H1 (cell line): ENCODE results near the gene RAI14. TPM values are rescaled to one million over a fixed set of nuclear protein-coding genes. Genes with fewer than 3 reads are reported as not detected.

Source experiments
- CTCF ChIA-PET: fragments of 300-600 bp; sonication (Branson Sonifier 250); formaldehyde crosslinking; loops from one replicate; lab custom pipeline; 2021; ENCODE audit not compliant: partially characterized antibody; lab: Charles Lee
- POLR2A ChIA-PET: fragments of 300-600 bp; sonication (Branson Sonifier 250); formaldehyde crosslinking; loops from one replicate; lab custom pipeline; 2021; ENCODE audit warnings: inconsistent platforms; ENCODE audit not compliant: partially characterized antibody; lab: Charles Lee
- DNase-seq, 2 experiments: peaks; one replicate each; pipeline versions ENCODE4 v3.0.0 to v3.0.0-alpha.2; 2010 to 2022; ENCODE audit warnings: low spot score in 2 of 2, low read depth in 1 of 2, mixed read lengths in 1 of 2
- FAIRE-seq: peaks from 2 replicates; lab custom pipeline; 2011; peaks lifted over from hg19 to GRCh38; lab: Jason Lieb, UNC
- H2AFZ ChIP-seq: 2 replicates; pipeline ENCODE4 v1.8.1; 2012; ENCODE audit warnings: low read length, inconsistent platforms
- H2AK5ac ChIP-seq: 2 replicates; pipeline ENCODE4 v1.6.1; 2013; ENCODE audit warnings: low read depth, low read length
- H2BK120ac ChIP-seq: replicated peaks from 2 replicates; pipeline ENCODE3; 2013; ENCODE audit warnings: low read depth, low read length, inconsistent platforms
- H2BK12ac ChIP-seq: 2 replicates; pipeline ENCODE4 v1.6.1; 2013; ENCODE audit warnings: low read depth, low read length
- H2BK15ac ChIP-seq: 2 replicates; pipeline ENCODE4 v1.6.1; 2013; ENCODE audit warnings: low read length
- H2BK20ac ChIP-seq: 2 replicates; pipeline ENCODE4 v1.6.1; 2013; ENCODE audit warnings: low read length
- H2BK5ac ChIP-seq: 2 replicates; pipeline ENCODE4 v1.6.1; 2013; ENCODE audit warnings: low read depth, low read length
- H3K14ac ChIP-seq: 2 replicates; pipeline ENCODE4 v1.6.1; 2013; ENCODE audit warnings: inconsistent platforms; ENCODE audit not compliant: insufficient read length
- H3K18ac ChIP-seq: 2 replicates; pipeline ENCODE4 v1.6.1; 2013; ENCODE audit warnings: low read length; ENCODE audit errors: extremely low read depth
- H3K23ac ChIP-seq: 2 replicates; pipeline ENCODE4 v1.6.1; 2013; ENCODE audit warnings: inconsistent platforms; ENCODE audit not compliant: insufficient read length
- H3K23me2 ChIP-seq: 2 replicates; pipeline ENCODE4 v1.6.1; 2013; ENCODE audit warnings: low read depth, low read length
- H3K27ac ChIP-seq: 2 replicates; pipeline ENCODE4 v1.6.1; 2011; ENCODE audit warnings: low read depth, low read length, inconsistent platforms
- H3K27me3 ChIP-seq, 4 experiments: replicated peaks in 1 of 4; 1 replicate in 1 of 4; 2 replicates in 3 of 4; pipeline versions ENCODE4 v1.6.1 to v1.8.1; 2011 to 2013; ENCODE audit warnings: low read length in 3 of 4, mild to moderate bottlenecking in 3 of 4, inconsistent platforms in 2 of 4, mixed read lengths in 2 of 4, moderate library complexity in 1 of 4; ENCODE audit not compliant: control insufficient read depth in 3 of 4, insufficient read depth in 3 of 4; ENCODE audit errors: extremely low read depth in 1 of 4
- H3K36me3 ChIP-seq, 4 experiments: 2 replicates each; pipeline versions ENCODE4 v1.6.1 to v1.8.1; 2011 to 2013; ENCODE audit warnings: mild to moderate bottlenecking in 4 of 4, low read length in 3 of 4, moderate library complexity in 2 of 4, control low read depth in 1 of 4, inconsistent platforms in 1 of 4; ENCODE audit not compliant: insufficient read depth in 4 of 4, control insufficient read depth in 2 of 4
- H3K4ac ChIP-seq: replicated peaks from 2 replicates; pipeline ENCODE3; 2013; ENCODE audit warnings: low read length, low read depth, mixed read lengths, inconsistent platforms; ENCODE audit not compliant: insufficient read length
- H3K4me1 ChIP-seq, 4 experiments: replicated peaks in 1 of 4; 1 replicate in 1 of 4; 2 replicates in 3 of 4; pipeline versions ENCODE4 v1.6.1 to v1.8.1; 2011 to 2013; ENCODE audit warnings: low read length in 3 of 4, inconsistent platforms in 2 of 4, mixed read lengths in 1 of 4; ENCODE audit not compliant: insufficient read depth in 4 of 4, control insufficient read depth in 3 of 4
- H3K4me2 ChIP-seq, 2 experiments: 2 replicates each; pipeline versions ENCODE4 v1.6.1 to v1.8.1; 2011 to 2013; ENCODE audit warnings: low read depth in 2 of 2, low read length in 2 of 2, control low read depth in 1 of 2, inconsistent platforms in 1 of 2, mild to moderate bottlenecking in 1 of 2; ENCODE audit not compliant: insufficient read depth in 1 of 2
- H3K4me3 ChIP-seq, 4 experiments: fragments of 200-600, 300-600 bp in 1 of 4; sonication (generic), shearing (Covaris generic), sonication (Bioruptor Twin) in 1 of 4; 2 replicates each; pipeline versions ENCODE4 v1.5.1 to v1.8.1; 2011 to 2016; ENCODE audit warnings: low read length in 4 of 4, low read depth in 3 of 4, control low read depth in 2 of 4, inconsistent platforms in 2 of 4, mild to moderate bottlenecking in 2 of 4, mixed read lengths in 1 of 4, moderate library complexity in 1 of 4; ENCODE audit not compliant: insufficient read depth in 2 of 4; ENCODE audit errors: extremely low read depth in 1 of 4
- H3K56ac ChIP-seq: replicated peaks from 2 replicates; pipeline ENCODE3; 2013; ENCODE audit warnings: low read depth, mild to moderate bottlenecking, mixed read lengths, low read length, inconsistent platforms; ENCODE audit not compliant: insufficient read length
- H3K79me1 ChIP-seq: 2 replicates; pipeline ENCODE4 v1.6.1; 2013; ENCODE audit warnings: low read depth, low read length, control low read depth
- H3K79me2 ChIP-seq, 2 experiments: 2 replicates each; pipeline versions ENCODE4 v1.6.1 to v1.8.1; 2012 to 2013; ENCODE audit warnings: low read length in 2 of 2, mild to moderate bottlenecking in 2 of 2, inconsistent platforms in 1 of 2; ENCODE audit not compliant: insufficient read depth in 2 of 2, control insufficient read depth in 1 of 2
- H3K9ac ChIP-seq, 4 experiments: replicated peaks in 1 of 4; 1 replicate in 1 of 4; 2 replicates in 3 of 4; pipeline versions ENCODE4 v1.6.1 to v1.8.1; 2011 to 2013; ENCODE audit warnings: low read depth in 3 of 4, low read length in 3 of 4, control low read depth in 2 of 4, mild to moderate bottlenecking in 2 of 4, moderate library complexity in 2 of 4, inconsistent platforms in 1 of 4; ENCODE audit errors: extremely low read depth in 1 of 4
- H3K9me3 ChIP-seq, 2 experiments: 2 replicates each; pipeline versions ENCODE4 v1.6.1 to v1.8.1; 2012 to 2013; ENCODE audit warnings: mild to moderate bottlenecking in 2 of 2, moderate library complexity in 2 of 2, control low read depth in 1 of 2, inconsistent platforms in 1 of 2, low read depth in 1 of 2, low read length in 1 of 2, mixed read lengths in 1 of 2; ENCODE audit not compliant: insufficient read depth in 2 of 2
- H4K20me1 ChIP-seq, 2 experiments: replicated peaks in 1 of 2; 2 replicates each; pipeline versions ENCODE3 to v1.8.1; 2011 to 2013; ENCODE audit warnings: inconsistent platforms in 2 of 2, low read length in 2 of 2, mild to moderate bottlenecking in 1 of 2; ENCODE audit not compliant: insufficient read depth in 2 of 2, control insufficient read depth in 1 of 2
- H4K5ac ChIP-seq: 2 replicates; pipeline ENCODE4 v1.6.1; 2013; ENCODE audit warnings: low read length, low read depth, mixed read lengths, inconsistent platforms; ENCODE audit not compliant: insufficient read length
- H4K8ac ChIP-seq: 2 replicates; pipeline ENCODE4 v1.8.0; 2013; ENCODE audit warnings: mild to moderate bottlenecking, moderate library complexity, low read length, inconsistent platforms; ENCODE audit not compliant: insufficient read depth; ENCODE audit errors: extremely low read depth
- H4K91ac ChIP-seq: replicated peaks from 2 replicates; pipeline ENCODE3; 2013; ENCODE audit warnings: low read length, mixed read lengths, inconsistent platforms; ENCODE audit not compliant: insufficient read length
- CBX5 ChIP-seq: fragments of 300-800, 300-1000 bp; sonication (generic); IDR thresholded peaks from 2 replicates; pipeline ENCODE4 v1.7.1; 2016; ENCODE audit warnings: antibody characterized with exemption, low read length, low read depth
- HDAC6 ChIP-seq: IDR thresholded peaks from one replicate; pipeline ENCODE4 v1.7.1; 2012; ENCODE audit warnings: low read depth, mild to moderate bottlenecking, inconsistent platforms, low read length, moderate library complexity
- PHF8 ChIP-seq: fragments of 200-600 bp; sonication (generic); conservative IDR thresholded peaks from 2 replicates; pipeline ENCODE4 v1.7.1; 2012; ENCODE audit warnings: low read depth, mild to moderate bottlenecking, inconsistent platforms, low read length, moderate library complexity
- POLR2A ChIP-seq, 2 experiments: IDR thresholded peaks; 1 replicate in 1 of 2; 2 replicates in 1 of 2; pipeline ENCODE4 v1.6.1; 2011; ENCODE audit warnings: low read depth in 2 of 2, low read length in 2 of 2, mild to moderate bottlenecking in 2 of 2; ENCODE audit errors: control extremely low read depth in 1 of 2
- RFX5 ChIP-seq: IDR thresholded peaks from 2 replicates; pipeline ENCODE4 v1.6.1; 2011; ENCODE audit warnings: low read depth, low read length, improper control_type of control experiment, borderline replicate concordance
- SIN3A ChIP-seq, 2 experiments: IDR thresholded peaks in 1 of 2; conservative IDR thresholded peaks in 1 of 2; 2 replicates each; pipeline ENCODE4 v1.6.1; 2011 to 2012; ENCODE audit warnings: low read length in 2 of 2, improper control_type of control experiment in 1 of 2, low read depth in 1 of 2, mild to moderate bottlenecking in 1 of 2
- SIRT6 ChIP-seq: IDR thresholded peaks from one replicate; pipeline ENCODE4 v1.7.1; 2012; ENCODE audit warnings: low read length, inconsistent platforms
- SIX5 ChIP-seq: IDR thresholded peaks from 2 replicates; pipeline ENCODE4 v1.6.1; 2011; ENCODE audit warnings: mild to moderate bottlenecking, low read depth, low read length
- SUZ12 ChIP-seq: fragments of 200-600 bp; sonication (generic); IDR thresholded peaks from 2 replicates; pipeline ENCODE4 v1.6.1; 2012; ENCODE audit warnings: mild to moderate bottlenecking, inconsistent platforms, low read length, moderate library complexity, mixed read lengths
- TEAD4 ChIP-seq: IDR thresholded peaks from 2 replicates; pipeline ENCODE4 v1.6.1; 2012; ENCODE audit warnings: low read depth, low read length, inconsistent platforms, mixed read lengths
- polyA plus RNA-seq, 7 experiments: library from polyadenylated mRNA; depleted of rRNA in 3 of 7; stranded (reverse) in 5 of 7; unstranded in 2 of 7; fragments of >200 nt in 5 of 7; fragments of 200-250 nt in 2 of 7; gene quantifications; 1 replicate in 5 of 7; 2 replicates in 1 of 7; 4 replicates in 1 of 7; pipeline versions ENCODE4 v1.2.1 to v1.2.3, GENCODE V29; 2011 to 2013; ENCODE audit warnings: missing spikeins in 2 of 7, mixed read lengths in 2 of 7
- total RNA-seq: library from RNA; stranded (reverse); fragmentation: NEBNext Ultra II Directional; extraction: Animal tissue kit (Norgen Biotek cat#: 25700); gene quantifications from 2 replicates; pipeline ENCODE4 v1.2.1, GENCODE V29; 2021

Gene RAI14
- total and polyA plus RNA-seq, 2 of the 8 experiments (the other 6 are each of a cell fraction or from before 2014, with no cell fraction given): 48.4 to 210 TPM

DNA sequence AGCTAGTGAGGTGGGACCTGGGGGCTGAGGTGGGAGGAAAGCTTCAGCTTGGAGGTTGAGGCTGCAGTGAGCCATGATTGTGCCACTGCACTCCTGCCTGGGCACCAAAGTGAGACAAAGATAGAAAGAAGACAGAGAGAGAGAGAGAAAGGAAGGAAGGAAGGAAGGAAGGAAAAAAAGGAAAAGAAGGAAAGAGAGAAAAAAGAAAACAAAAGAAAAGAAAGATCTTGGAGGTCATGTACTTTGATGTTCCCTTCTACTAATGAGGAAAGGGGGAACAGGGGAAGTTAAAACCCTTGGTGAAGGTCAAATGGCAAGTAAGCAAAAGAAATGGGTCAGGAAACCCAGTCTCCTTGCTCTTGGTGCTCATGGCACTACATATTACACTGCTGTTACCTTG, 2.4 kb upstream of the RAI14 start:
- Histone ChIP-seq H3K27me3 (no peaks in the 10 kb centered on the region), H2BK12ac (peak overlapping the region; percentile 77; the same call in 1 of the 2 replicates), H3K56ac (no peak overlapping the region), H3K9me3 (no peaks in the 10 kb centered on the region), H2BK20ac (peak overlapping the region; percentile 6; the same call in 1 of the 2 replicates), H4K20me1 (peaks cover 0 to 1% of the 10 kb centered on the region in 2 experiments), H3K4me1 (peaks cover 9 to 16% (median 12%) of the 10 kb centered on the region in 4 experiments; a peak in 6 of 7 replicates), H4K91ac (peak overlapping the region; percentile 64), H2BK15ac (no peak overlapping the region), H3K14ac (no peak overlapping the region), H2BK120ac (peak overlapping the region; percentile 38), H3K23me2 (peaks cover 17% of the 10 kb centered on the region), H3K18ac (no peak overlapping the region), H3K79me2 (peaks cover 11 to 20% of the 10 kb centered on the region in 2 experiments), H3K23ac (no peak overlapping the region), H3K9ac (no peak overlapping the region), H3K36me3 (no peaks in the 10 kb centered on the region), H2AFZ (no peak overlapping the region), H2AK5ac (peak overlapping the region; percentile 16; the same call in 1 of the 2 replicates), H3K4me2 (no peak overlapping the region; a peak in 1 of 4 replicates), H3K4ac (no peak overlapping the region), H3K79me1 (no peaks in the 10 kb centered on the region), H3K4me3 (no peak overlapping the region), H2BK5ac (no peak overlapping the region), H4K5ac (no peak overlapping the region), H3K27ac (no peak overlapping the region), H4K8ac (no peak overlapping the region)
- ChIA-PET CTCF (interaction anchor here (1.1 to 1.2 kb wide), 2 partner anchors 31 to 139 kb away, joined by 3 to 5 read pairs; no protein-coding TSS in a partner anchor), POLR2A (no interaction called here)
- no peak for TF ChIP-seq TEAD4
- no peak for TF ChIP-seq SIN3A (conservative IDR thresholded peaks at IDR 0.05 in 1 of 2, IDR thresholded peaks at IDR 0.05 in 1 of 2; ENCODE audit: low read depth in 1 of 2, low read length in 2 of 2)
- no peak for TF ChIP-seq SUZ12
- no peak for TF ChIP-seq HDAC6
- TF ChIP-seq SIRT6: no peak
- no peak for TF ChIP-seq CBX5
- TF ChIP-seq SIX5: no peak
- no peak for TF ChIP-seq RFX5
- TF ChIP-seq POLR2A (IDR thresholded peaks at IDR 0.05; ENCODE audit: control extremely low read depth in 1 of 2, low read depth in 2 of 2, low read length in 2 of 2): no peak
- no peak for TF ChIP-seq PHF8
- no peak for FAIRE-seq
- no peak for DNase-seq
